ENCODE data around the gene KRTAP10-4. TPM values are rescaled to one million over a fixed set of nuclear protein-coding genes. Genes with fewer than 3 reads are reported as not detected.

Gene KRTAP10-4
- total and polyA plus RNA-seq, 10 donors = not detected

- H3K9me3 ChIP-seq = peaks cover 0 to 11% (median 0%) of the 10 kb centered on the region in 8 donors
- no peak overlapping the region for H3K4me3 ChIP-seq
- H3K27me3 ChIP-seq (replicated peaks in 1 of 7) = peaks cover 0 to 39% (median under 1%) of the 10 kb centered on the region in 7 donors
- 78 to 91% (median 86%) methylated on average over 6 of the region's 6 CpGs for WGBS, 5 donors
- no peak for DNase-seq
- H3K27ac ChIP-seq = no peak overlapping the region
- H3K36me3 ChIP-seq = no peaks in the 10 kb centered on the region
- TF ChIP-seq POLR2AphosphoS5 (IDR thresholded peaks at IDR 0.05) (no peak), CTCF (IDR thresholded peaks at IDR 0.05 in 8 of 11, conservative IDR thresholded peaks at IDR 0.05 in 3 of 11) (no peak), POLR2A (IDR thresholded peaks at IDR 0.05) (no peak)
- intact Hi-C loops (cut with DNase I; ENCODE audit: low total_unique reads) = no loop called here
- no peaks in the 10 kb centered on the region for H3K4me1 ChIP-seq
These were observed 22.0 kb downstream of the KRTAP10-4 start for GRCh38 chr21:44595524-44595923.

DNA sequence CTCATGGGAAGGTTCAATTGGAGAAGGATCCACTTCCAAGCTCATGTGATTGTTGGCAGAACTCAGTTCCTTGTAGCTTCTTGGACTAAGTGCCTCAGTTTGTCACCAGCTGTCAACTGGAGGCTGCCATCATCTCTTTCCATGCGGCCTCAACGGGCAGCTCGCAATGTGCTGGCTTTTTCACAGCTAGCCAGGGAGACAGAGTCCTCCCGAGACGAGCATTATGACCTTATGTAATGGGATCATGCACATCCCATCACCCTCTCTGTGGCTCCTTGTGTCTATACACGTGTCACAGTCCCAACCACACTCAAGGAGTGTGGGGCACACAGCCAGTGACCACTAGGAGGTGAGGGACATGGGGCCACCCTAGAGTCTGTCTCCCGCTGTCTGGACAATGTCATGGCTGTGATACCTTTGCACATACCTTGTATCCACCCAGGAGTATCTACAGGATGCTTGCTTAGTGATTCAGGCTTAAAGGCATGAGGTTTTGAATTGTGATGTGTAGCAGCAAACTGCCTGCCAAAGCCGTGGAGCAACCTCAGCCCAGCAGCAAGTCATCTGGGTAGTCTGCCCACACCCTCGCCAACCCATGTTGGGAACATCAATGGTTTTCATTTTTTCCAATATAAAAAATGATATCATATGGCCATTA is 22.7 kb downstream of the KRTAP10-4 start:
- Histone ChIP-seq H3K4me1 (no peaks in the 10 kb centered on the region), H3K4me3 (no peak overlapping the region), H3K36me3 (no peaks in the 10 kb centered on the region), H3K9me3 (peaks cover 0 to 11% (median 0%) of the 10 kb centered on the region in 8 donors), H3K27me3 (replicated peaks in 1 of 7) (peaks cover 0 to 35% (median 3%) of the 10 kb centered on the region in 7 donors), H3K27ac (no peak overlapping the region)
- TF ChIP-seq POLR2A (IDR thresholded peaks at IDR 0.05) (no peak), CTCF (IDR thresholded peaks at IDR 0.05 in 8 of 11, conservative IDR thresholded peaks at IDR 0.05 in 3 of 11) (no peak), POLR2AphosphoS5 (IDR thresholded peaks at IDR 0.05) (no peak)
- no peak for DNase-seq
- intact Hi-C loops (cut with DNase I; ENCODE audit: low total_unique reads) = no loop called here
- 57 to 84% (median 82%) methylated on average over 9 of the region's 9 CpGs for WGBS, 5 donors

- TF ChIP-seq POLR2AphosphoS5 (IDR thresholded peaks at IDR 0.05) (no peak), CTCF (IDR thresholded peaks at IDR 0.05 in 8 of 11, conservative IDR thresholded peaks at IDR 0.05 in 3 of 11) (no peak), POLR2A (IDR thresholded peaks at IDR 0.05) (no peak)
- intact Hi-C loops (cut with DNase I; ENCODE audit: low total_unique reads) = no loop called here
- 80 to 88% (median 83%) methylated on average over 11 of the region's 11 CpGs for WGBS, 5 donors
These were observed 24.5 kb downstream of the KRTAP10-4 start for GRCh38 chr21:44598061-44598460.

GRCh38 chr21:44599264-44600029 is 25.9 kb downstream of the KRTAP10-4 start:
- intact Hi-C loops (cut with DNase I; ENCODE audit: low total_unique reads) = loop anchor here (5.0 kb wide), 1 partner anchor 133 kb away; no protein-coding TSS in a partner anchor
- peaks cover 0 to 46% (median 21%) of the 10 kb centered on the region in 7 donors for H3K27me3 ChIP-seq (replicated peaks in 1 of 7)
- no peaks in the 10 kb centered on the region for H3K36me3 ChIP-seq

More at GRCh38 chr21:44598061-44598460, 24.5 kb downstream of the KRTAP10-4 start:
- Histone ChIP-seq H3K36me3 (no peaks in the 10 kb centered on the region), H3K27me3 (replicated peaks in 1 of 7) (peaks cover 0 to 38% (median 14%) of the 10 kb centered on the region in 7 donors), H3K9me3 (peaks cover 0 to 11% (median 0%) of the 10 kb centered on the region in 8 donors), H3K4me3 (no peak overlapping the region), H3K4me1 (no peaks in the 10 kb centered on the region), H3K27ac (no peak overlapping the region)
- DNase-seq = no peak

More at GRCh38 chr21:44599264-44600029, 25.9 kb downstream of the KRTAP10-4 start:
- 79 to 90% (median 88%) methylated on average over 8 of the region's 8 CpGs for WGBS, 5 donors
- Histone ChIP-seq H3K4me3 (no peak overlapping the region), H3K9me3 (peaks cover 0 to 14% (median 4%) of the 10 kb centered on the region in 8 donors), H3K4me1 (no peaks in the 10 kb centered on the region), H3K27ac (no peak overlapping the region)
- no peak for TF ChIP-seq POLR2A (IDR thresholded peaks at IDR 0.05)
- no peak for TF ChIP-seq CTCF (IDR thresholded peaks at IDR 0.05 in 8 of 11, conservative IDR thresholded peaks at IDR 0.05 in 3 of 11)
- TF ChIP-seq POLR2AphosphoS5 (IDR thresholded peaks at IDR 0.05) = no peak
- no peak for DNase-seq

Measured in spleen (tissue), 11 donors.